Activated T-helper 2 cell treated with anti-CD3 and anti-CD28 coated beads, Interferon-gamma antibody, Interleukin-2, Interleukin-4, amounts not matched to agents 10 μg/mL and 5 μg/mL and 100 μg/mL, durations not matched to agents 14 hours and 24 hours and 36 hours (primary cell): ENCODE measurements around the gene COLGALT1. TPM values are rescaled to one million over a fixed set of nuclear protein-coding genes. Genes with fewer than 3 reads are reported as not detected.

ENCODE experiments used
- DNase-seq: peaks from one replicate; pipeline ENCODE4 v3.0.0; 2021; ENCODE audit warnings: low spot score
- H3K27ac Mint-ChIP-seq: one replicate; pipeline ENCODE4 v1.8.0; 2021; ENCODE audit warnings: mixed read lengths
- H3K27me3 Mint-ChIP-seq: one replicate; pipeline ENCODE4 v1.8.0; 2021; ENCODE audit warnings: low read depth, mixed read lengths
- H3K36me3 Mint-ChIP-seq: one replicate; pipeline ENCODE4 v1.8.0; 2021; ENCODE audit warnings: low read depth, mixed read lengths
- H3K4me1 Mint-ChIP-seq: one replicate; pipeline ENCODE4 v1.8.0; 2021; ENCODE audit warnings: low read depth, mixed read lengths
- H3K4me3 Mint-ChIP-seq: one replicate; pipeline ENCODE4 v1.8.0; 2021; ENCODE audit warnings: low read depth, mild to moderate bottlenecking, moderate library complexity, mixed read lengths
- H3K9me3 Mint-ChIP-seq: one replicate; pipeline ENCODE4 v1.8.0; 2021; ENCODE audit warnings: mixed read lengths
- intact Hi-C: fragments of 100-400 bp; cut with micrococcal nuclease; formaldehyde crosslinking; loops from one replicate; pipeline ENCODE4 v1.15.1; 2023
- total RNA-seq: library from RNA; stranded (reverse); gene quantifications from 2 replicates; pipeline ENCODE4 v1.2.3, GENCODE V29; 2022

The COLGALT1 gene
- total RNA-seq, 1 donor from 2014 or later, result 77.0 TPM

- H3K4me1 Mint-ChIP-seq, result peaks cover 6% of the 10 kb centered on the region
- H3K9me3 Mint-ChIP-seq, result no peaks in the 10 kb centered on the region
- no peak overlapping the region for H3K27ac Mint-ChIP-seq
- H3K27me3 Mint-ChIP-seq, result no peaks in the 10 kb centered on the region
- intact Hi-C loops, result no loop called here
- no peak overlapping the region for H3K4me3 Mint-ChIP-seq
- DNase-seq, result no peak
- H3K36me3 Mint-ChIP-seq, result no peaks in the 10 kb centered on the region
Observed at GRCh38 chr19:17625980-17626379, 70.5 kb downstream of the COLGALT1 start.

- no peak for DNase-seq
- H3K4me1 Mint-ChIP-seq, result peaks cover 6% of the 10 kb centered on the region
- no peaks in the 10 kb centered on the region for H3K36me3 Mint-ChIP-seq
- no peak overlapping the region for H3K4me3 Mint-ChIP-seq
- intact Hi-C loops, result no loop called here
- H3K9me3 Mint-ChIP-seq, result no peaks in the 10 kb centered on the region
- H3K27me3 Mint-ChIP-seq, result no peaks in the 10 kb centered on the region
- H3K27ac Mint-ChIP-seq, result no peak overlapping the region
Observed at GRCh38 chr19:17626456-17627015, 71.1 kb downstream of the COLGALT1 start.

- Mint-ChIP-seq H3K27ac (no peak overlapping the region), H3K4me3 (no peak overlapping the region), H3K27me3 (no peaks in the 10 kb centered on the region), H3K9me3 (no peaks in the 10 kb centered on the region), H3K36me3 (no peaks in the 10 kb centered on the region), H3K4me1 (peaks cover 6% of the 10 kb centered on the region)
- intact Hi-C loops, result no loop called here
- DNase-seq, result no peak
Observed at GRCh38 chr19:17627161-17627560, 71.7 kb downstream of the COLGALT1 start.

- Mint-ChIP-seq H3K4me1 (no peaks in the 10 kb centered on the region), H3K27me3 (no peaks in the 10 kb centered on the region), H3K27ac (no peak overlapping the region), H3K36me3 (no peaks in the 10 kb centered on the region), H3K4me3 (no peak overlapping the region), H3K9me3 (no peaks in the 10 kb centered on the region)
- intact Hi-C loops, result no loop called here
- DNase-seq, result no peak
Observed at GRCh38 chr19:17627921-17628320, 72.5 kb downstream of the COLGALT1 start.

GRCh38 chr19:17629760-17630159 lies 74.3 kb downstream of the COLGALT1 start:
- no peak overlapping the region for H3K27ac Mint-ChIP-seq
- H3K4me3 Mint-ChIP-seq, result no peak overlapping the region
- no peaks in the 10 kb centered on the region for H3K27me3 Mint-ChIP-seq
- H3K9me3 Mint-ChIP-seq, result no peaks in the 10 kb centered on the region
- H3K4me1 Mint-ChIP-seq, result no peaks in the 10 kb centered on the region
- no peak for DNase-seq
- no peaks in the 10 kb centered on the region for H3K36me3 Mint-ChIP-seq
- intact Hi-C loops, result no loop called here

GRCh38 chr19:17632577-17632976 lies 77.1 kb downstream of the COLGALT1 start:
- Mint-ChIP-seq H3K36me3 (no peaks in the 10 kb centered on the region), H3K27me3 (no peaks in the 10 kb centered on the region), H3K4me3 (no peak overlapping the region), H3K4me1 (no peaks in the 10 kb centered on the region), H3K9me3 (no peaks in the 10 kb centered on the region), H3K27ac (no peak overlapping the region)
- no peak for DNase-seq
- intact Hi-C loops, result no loop called here

Other genes with a start within 250 kb of the COLGALT1 start
- gene MRPL34, start 249.8 kb upstream of the COLGALT1 start, total RNA-seq, result 92.0 and 95.7 TPM in 2 replicates
- gene DDA1, start 246.1 kb upstream of the COLGALT1 start, total RNA-seq, result 37.1 and 39.2 TPM in 2 replicates
- 9.2 and 9.4 TPM in 2 replicates for gene ANO8, start 220.8 kb upstream of the COLGALT1 start, total RNA-seq
- 62.5 and 66.5 TPM in 2 replicates for gene GTPBP3, start 218.1 kb upstream of the COLGALT1 start, total RNA-seq
- not detected in 2 replicates for gene PLVAP, start 178.3 kb upstream of the COLGALT1 start, total RNA-seq
- 1.5 and 2.4 TPM in 2 replicates for gene CCDC194, start 161.5 kb upstream of the COLGALT1 start, total RNA-seq
- gene BST2, start 150.0 kb upstream of the COLGALT1 start, total RNA-seq, result 129 and 133 TPM in 2 replicates
- gene MVB12A, start 135.6 kb upstream of the COLGALT1 start, total RNA-seq, result 41.1 and 43.2 TPM in 2 replicates
- not detected in 2 replicates for gene TMEM221, start 107.0 kb upstream of the COLGALT1 start, total RNA-seq
- gene NXNL1, start 94.7 kb upstream of the COLGALT1 start, total RNA-seq, result not detected in 2 replicates
- gene SLC27A1, start 85.1 kb upstream of the COLGALT1 start, total RNA-seq, result 3.1 and 3.5 TPM in 2 replicates
- gene PGLS, start 44.0 kb upstream of the COLGALT1 start, total RNA-seq, result 81.4 and 85.7 TPM in 2 replicates
- 0.02 TPM in 1 of 2 replicates, not detected in the other for gene UNC13A, start 132.7 kb downstream of the COLGALT1 start, total RNA-seq
- gene MAP1S, start 163.8 kb downstream of the COLGALT1 start, total RNA-seq, result 66.7 and 80.3 TPM in 2 replicates
- gene FCHO1, start 195.8 kb downstream of the COLGALT1 start, total RNA-seq, result 74.7 and 75.6 TPM in 2 replicates
- not detected in 2 replicates for gene B3GNT3, start 239.5 kb downstream of the COLGALT1 start, total RNA-seq